Bronchial epithelial cell (primary cell): ENCODE results near the gene LRRC4B. TPM values are rescaled to one million over a fixed set of nuclear protein-coding genes. Genes with fewer than 3 reads are reported as not detected.

Experiments used
- DNase-seq: peaks from one replicate; pipeline ENCODE4 v3.0.0-alpha.2; 2010; ENCODE audit warnings: low read depth
- FAIRE-seq: peaks from 2 replicates; lab custom pipeline; 2011; peaks lifted over from hg19 to GRCh38; lab: Jason Lieb, UNC
- H3K27me3 ChIP-seq: 2 replicates; pipeline ENCODE4 v1.5.1; 2011; ENCODE audit warnings: low read length; ENCODE audit not compliant: control insufficient read depth, insufficient read depth
- H3K36me3 ChIP-seq: 2 replicates; pipeline ENCODE4 v1.5.1; 2011; ENCODE audit warnings: low read length; ENCODE audit not compliant: control insufficient read depth, insufficient read depth
- H3K4me3 ChIP-seq: 2 replicates; pipeline ENCODE4 v1.5.1; 2011; ENCODE audit warnings: mild to moderate bottlenecking, low read depth, low read length, control low read depth
- CTCF ChIP-seq: IDR thresholded peaks from 2 replicates; pipeline ENCODE4 v1.5.1; 2011; ENCODE audit warnings: mild to moderate bottlenecking, moderate library complexity, low read length, control low read depth, inconsistent platforms; ENCODE audit not compliant: insufficient read depth, severe bottlenecking
- total RNA-seq: library from RNA; depleted of rRNA; stranded (reverse); fragments of >200 nt; gene quantifications from 2 replicates; pipeline ENCODE4 v1.2.1, GENCODE V29; 2014

Gene LRRC4B
- total RNA-seq, 1 donor from 2014 or later: not detected

- TF ChIP-seq CTCF: no peak
- H3K4me3 ChIP-seq: no peak overlapping the region
- FAIRE-seq (no peak), DNase-seq (no peak)
- no peaks in the 10 kb centered on the region for H3K36me3 ChIP-seq
- peaks cover 8% of the 10 kb centered on the region for H3K27me3 ChIP-seq
Measured at GRCh38 chr19:50568728-50569698, 778 bp upstream of the LRRC4B start.

GRCh38 chr19:50567052-50567841 lies 988 bp downstream of the LRRC4B start:
- TF ChIP-seq CTCF: no peak
- Histone ChIP-seq H3K36me3 (no peaks in the 10 kb centered on the region), H3K27me3 (peaks cover 13% of the 10 kb centered on the region), H3K4me3 (no peak overlapping the region)
- FAIRE-seq: no peak
- DNase-seq: no peak

GRCh38 chr19:50565984-50566903 lies 2.0 kb downstream of the LRRC4B start:
- DNase-seq: no peak
- Histone ChIP-seq H3K27me3 (peaks cover 13% of the 10 kb centered on the region), H3K4me3 (no peak overlapping the region), H3K36me3 (no peaks in the 10 kb centered on the region)
- TF ChIP-seq CTCF: no peak
- no peak for FAIRE-seq

GRCh38 chr19:50564229-50565105 lies 3.8 kb downstream of the LRRC4B start:
- peaks cover 13% of the 10 kb centered on the region for H3K27me3 ChIP-seq
- H3K36me3 ChIP-seq: no peaks in the 10 kb centered on the region
- H3K4me3 ChIP-seq: no peak overlapping the region
- FAIRE-seq (no peak), DNase-seq (no peak)
- no peak for TF ChIP-seq CTCF
